Left ventricle myocardium inferior (tissue), 1 donor: ENCODE results near the gene GPR22. TPM values are rescaled to one million over a fixed set of nuclear protein-coding genes. Genes with fewer than 3 reads are reported as not detected.

Source experiments
- DNase-seq: peaks from one replicate; pipeline ENCODE4 v3.0.0-alpha.2; 2020
- H3K27ac ChIP-seq: fragments of 200-600 bp; replicated peaks from 2 replicates; pipeline ENCODE4 v1.8.0; 2021
- H3K27me3 ChIP-seq: fragments of 200-600 bp; 2 replicates; pipeline ENCODE4 v1.8.0; 2021; ENCODE audit warnings: low read depth
- H3K36me3 ChIP-seq: fragments of 200-600 bp; 2 replicates; pipeline ENCODE4 v1.8.0; 2021
- H3K4me1 ChIP-seq: fragments of 200-600 bp; 2 replicates; pipeline ENCODE4 v1.8.0; 2021
- H3K4me3 ChIP-seq: fragments of 200-600 bp; 2 replicates; pipeline ENCODE4 v1.8.0; 2021; ENCODE audit warnings: mild to moderate bottlenecking, moderate library complexity
- H3K9me3 ChIP-seq: fragments of 200-600 bp; replicated peaks from 2 replicates; pipeline ENCODE4 v1.8.0; 2021
- CTCF ChIP-seq: fragments of 200-600 bp; IDR thresholded peaks from 2 replicates; pipeline ENCODE4 v1.8.0; 2021; ENCODE audit warnings: antibody characterized with exemption, mild to moderate bottlenecking, borderline replicate concordance
- intact Hi-C: fragments of 100-400 bp; cut with micrococcal nuclease; formaldehyde crosslinking; loops from one replicate; pipeline ENCODE4 v1.11.0; 2022
- total RNA-seq: library from RNA; stranded (reverse); fragmentation: NEBNext Ultra II Directional; extraction: Animal tissue kit (Norgen Biotek cat#: 25700); gene quantifications from one replicate; pipeline ENCODE4 v1.2.1, GENCODE V29; 2021
- donor health status: DM: no; HTN: yes; CAD: no; lungs with severe emphysema.

The GPR22 gene
- total RNA-seq, 1 donor from 2014 or later, result 23.0 TPM

GRCh38 chr7:107494315-107494751 lies 24.5 kb downstream of the GPR22 start:
- Histone ChIP-seq H3K4me1 (peaks cover 18% of the 10 kb centered on the region), H3K27me3 (no peaks in the 10 kb centered on the region), H3K36me3 (no peaks in the 10 kb centered on the region), H3K27ac (peak overlapping the region; percentile 2), H3K4me3 (peak overlapping the region; percentile 6), H3K9me3 (peaks cover 5% of the 10 kb centered on the region)
- intact Hi-C loops, result no loop called here
- TF ChIP-seq CTCF, result no peak
- DNase-seq, result no peak

GRCh38 chr7:107494884-107495283 lies 25.0 kb downstream of the GPR22 start:
- intact Hi-C loops, result no loop called here
- no peak for DNase-seq
- no peaks in the 10 kb centered on the region for H3K36me3 ChIP-seq
- H3K27me3 ChIP-seq, result no peaks in the 10 kb centered on the region
- H3K4me1 ChIP-seq, result peaks cover 18% of the 10 kb centered on the region
- TF ChIP-seq CTCF, result no peak
- peaks cover 5% of the 10 kb centered on the region for H3K9me3 ChIP-seq
- H3K27ac ChIP-seq, result peak overlapping the region; percentile 2
- H3K4me3 ChIP-seq, result no peak overlapping the region

- H3K27ac ChIP-seq, result no peak overlapping the region
- intact Hi-C loops, result no loop called here
- no peak for DNase-seq
- no peaks in the 10 kb centered on the region for H3K36me3 ChIP-seq
- peaks cover 18% of the 10 kb centered on the region for H3K4me1 ChIP-seq
- peaks cover 5% of the 10 kb centered on the region for H3K9me3 ChIP-seq
- no peak overlapping the region for H3K4me3 ChIP-seq
- TF ChIP-seq CTCF, result no peak
- no peaks in the 10 kb centered on the region for H3K27me3 ChIP-seq
These were observed 25.7 kb downstream of the GPR22 start for GRCh38 chr7:107495516-107495915.

GRCh38 chr7:107499731-107500130 lies 29.9 kb downstream of the GPR22 start:
- Histone ChIP-seq H3K27ac (no peak overlapping the region), H3K4me1 (peaks cover 6% of the 10 kb centered on the region), H3K27me3 (no peaks in the 10 kb centered on the region), H3K9me3 (peaks cover 5% of the 10 kb centered on the region), H3K4me3 (no peak overlapping the region), H3K36me3 (no peaks in the 10 kb centered on the region)
- no peak for DNase-seq
- intact Hi-C loops, result no loop called here
- no peak for TF ChIP-seq CTCF

- Histone ChIP-seq H3K4me1 (peaks cover 7% of the 10 kb centered on the region), H3K27ac (no peak overlapping the region), H3K9me3 (peaks cover 5% of the 10 kb centered on the region), H3K36me3 (no peaks in the 10 kb centered on the region), H3K4me3 (no peak overlapping the region), H3K27me3 (no peaks in the 10 kb centered on the region)
- intact Hi-C loops, result no loop called here
- DNase-seq, result no peak
- TF ChIP-seq CTCF, result peak; percentile 52
These were observed 31.7 kb downstream of the GPR22 start for GRCh38 chr7:107501593-107501992.

- intact Hi-C loops, result no loop called here
- no peak for TF ChIP-seq CTCF
- Histone ChIP-seq H3K9me3 (peaks cover 1% of the 10 kb centered on the region), H3K27me3 (no peaks in the 10 kb centered on the region), H3K36me3 (no peaks in the 10 kb centered on the region), H3K4me1 (peaks cover 13% of the 10 kb centered on the region), H3K27ac (no peak overlapping the region), H3K4me3 (no peak overlapping the region)
- DNase-seq, result no peak
These were observed 32.3 kb downstream of the GPR22 start for GRCh38 chr7:107502154-107502553.
